IMR-90 (cell line): ENCODE measurements around the gene LRIG1. TPM values are rescaled to one million over a fixed set of nuclear protein-coding genes. Genes with fewer than 3 reads are reported as not detected.

Experiments used
- ATAC-seq: fragments of 200-7000 bp; cut with Tn5 transposase; 2 replicates; pipeline ENCODE4 v1.9.1; 2020; ENCODE audit warnings: low read depth, mild to moderate bottlenecking, moderate library complexity
- BruUV-seq: library from RNA; stranded (reverse); fragments of 400-500 nt; replicated peaks from 2 replicates; lab custom pipeline; 2021; lab: Mats Ljungman, UMichigan
- CTCF ChIA-PET: fragments of 300-600 bp; formaldehyde crosslinking; extraction: SDS; loops from one replicate; lab custom pipeline; 2021; ENCODE audit warnings: antibody characterized with exemption; lab: Yijun Ruan, JAX
- POLR2A ChIA-PET: fragments of 300-600 bp; sonication (Branson Sonifier 250); formaldehyde crosslinking; loops from one replicate; lab custom pipeline; 2022; ENCODE audit warnings: antibody characterized with exemption; ENCODE audit not compliant: unreplicated experiment; lab: Charles Lee
- DNase-seq: peaks from one replicate; pipeline ENCODE4 v3.0.0; 2013
- H2AFZ ChIP-seq: replicated peaks from 2 replicates; pipeline ENCODE3; 2013; ENCODE audit warnings: low read length, mild to moderate bottlenecking; ENCODE audit not compliant: poor library complexity
- H2AK5ac ChIP-seq: 2 replicates; pipeline ENCODE4 v1.6.1; 2013; ENCODE audit warnings: low read depth, low read length, inconsistent platforms
- H2AK9ac ChIP-seq: replicated peaks from 2 replicates; pipeline ENCODE3; 2013; ENCODE audit warnings: mild to moderate bottlenecking, low read depth, low read length, moderate library complexity; ENCODE audit not compliant: poor library complexity
- H2BK120ac ChIP-seq: 2 replicates; pipeline ENCODE4 v1.6.1; 2013; ENCODE audit warnings: low read depth, low read length, inconsistent platforms
- H2BK15ac ChIP-seq: 3 replicates; pipeline ENCODE4 v1.6.1; 2013; ENCODE audit warnings: low read depth, low read length, inconsistent platforms
- H2BK20ac ChIP-seq: 2 replicates; pipeline ENCODE4 v1.6.1; 2013; ENCODE audit warnings: low read depth, mild to moderate bottlenecking, inconsistent platforms, low read length, moderate library complexity
- H2BK5ac ChIP-seq: 2 replicates; pipeline ENCODE4 v1.6.1; 2013; ENCODE audit warnings: mild to moderate bottlenecking, low read depth, low read length, inconsistent platforms; ENCODE audit not compliant: poor library complexity, severe bottlenecking
- H3K14ac ChIP-seq: replicated peaks from 2 replicates; pipeline ENCODE4 v1.6.1; 2013; ENCODE audit warnings: low read depth, low read length, inconsistent platforms
- H3K18ac ChIP-seq: 2 replicates; pipeline ENCODE4 v1.6.1; 2013; ENCODE audit warnings: low read depth, low read length, control low read depth
- H3K23ac ChIP-seq: 2 replicates; pipeline ENCODE4 v1.6.1; 2013; ENCODE audit warnings: low read depth, low read length, inconsistent platforms
- H3K27ac ChIP-seq: 2 replicates; pipeline ENCODE4 v1.5.1; 2013; ENCODE audit warnings: mild to moderate bottlenecking, control low read depth, low read length; ENCODE audit not compliant: insufficient read depth
- H3K27me3 ChIP-seq: 2 replicates; pipeline ENCODE4 v1.6.1; 2013; ENCODE audit warnings: low read length; ENCODE audit not compliant: control insufficient read depth, insufficient read depth
- H3K36me3 ChIP-seq: 2 replicates; pipeline ENCODE4 v1.6.1; 2013; ENCODE audit warnings: low read length, mixed read lengths; ENCODE audit not compliant: control insufficient read depth, insufficient read depth
- H3K4ac ChIP-seq: 2 replicates; pipeline ENCODE4 v1.6.1; 2013; ENCODE audit warnings: low read depth, low read length, inconsistent platforms
- H3K4me1 ChIP-seq: 2 replicates; pipeline ENCODE4 v1.6.1; 2013; ENCODE audit warnings: low read length, mixed read lengths; ENCODE audit not compliant: control insufficient read depth, insufficient read depth
- H3K4me2 ChIP-seq: 2 replicates; pipeline ENCODE4 v1.6.1; 2013; ENCODE audit warnings: low read depth, mild to moderate bottlenecking, control low read depth, low read length, moderate library complexity
- H3K4me3 ChIP-seq: 2 replicates; pipeline ENCODE4 v1.5.1; 2013; ENCODE audit warnings: low read depth, mild to moderate bottlenecking, control low read depth, low read length, moderate library complexity; ENCODE audit not compliant: insufficient read depth
- H3K56ac ChIP-seq: 2 replicates; pipeline ENCODE4 v1.6.1; 2013; ENCODE audit warnings: low read length, inconsistent platforms; ENCODE audit not compliant: insufficient read depth; ENCODE audit errors: extremely low read depth
- H3K79me1 ChIP-seq, 2 experiments: 2 replicates each; pipeline ENCODE4 v1.6.1; 2013; ENCODE audit warnings: low read length in 2 of 2, inconsistent platforms in 1 of 2, low read depth in 1 of 2
- H3K9ac ChIP-seq: 2 replicates; pipeline ENCODE4 v1.6.1; 2013; ENCODE audit warnings: low read depth, low read length, control low read depth
- H3K9me1 ChIP-seq: 2 replicates; pipeline ENCODE4 v1.6.1; 2013; ENCODE audit warnings: low read length, inconsistent platforms; ENCODE audit not compliant: insufficient read depth
- H3K9me3 ChIP-seq: 2 replicates; pipeline ENCODE4 v1.6.1; 2013; ENCODE audit warnings: low read length; ENCODE audit not compliant: control insufficient read depth, insufficient read depth
- H4K20me1 ChIP-seq: 2 replicates; pipeline ENCODE4 v1.6.1; 2013; ENCODE audit warnings: low read length, inconsistent platforms; ENCODE audit not compliant: insufficient read depth
- H4K5ac ChIP-seq: 2 replicates; pipeline ENCODE4 v1.6.1; 2013; ENCODE audit warnings: mild to moderate bottlenecking, low read depth, low read length, control low read depth
- H4K8ac ChIP-seq, 2 experiments: 2 replicates each; pipeline ENCODE4 v1.6.1; 2013; ENCODE audit warnings: low read depth in 2 of 2, low read length in 2 of 2, control low read depth in 1 of 2, inconsistent platforms in 1 of 2
- H4K91ac ChIP-seq: 2 replicates; pipeline ENCODE4 v1.6.1; 2013; ENCODE audit warnings: low read depth, low read length, inconsistent platforms; ENCODE audit not compliant: insufficient read depth
- CEBPB ChIP-seq: IDR thresholded peaks from 2 replicates; pipeline ENCODE4 v1.6.1; 2012; ENCODE audit warnings: low read depth, low read length, improper control_type of control experiment
- MAFK ChIP-seq: IDR thresholded peaks from 2 replicates; pipeline ENCODE4 v1.6.1; 2012; ENCODE audit warnings: low read depth, low read length, improper control_type of control experiment
- NFE2L2 ChIP-seq: fragments of 150-350 bp; IDR thresholded peaks from 2 replicates; pipeline ENCODE4 v1.6.1; 2016; ENCODE audit warnings: low read depth, mild to moderate bottlenecking, low read length
- RFX5 ChIP-seq: IDR thresholded peaks from 2 replicates; pipeline ENCODE4 v1.8.0; 2012; ENCODE audit warnings: low read depth, mild to moderate bottlenecking, low read length, moderate library complexity
- WGBS, 2 experiments: methylation state at CpG; one replicate each; pipeline versions ENCODE4 v1.1.5 to v1.1.7; 2013; ENCODE audit warnings: missing lambda C conversion rate in 2 of 2; ENCODE audit not compliant: insufficient read length in 1 of 2; ENCODE audit errors: extremely low coverage in 2 of 2; 5-methylcytosine and 5-hydroxymethylcytosine counted together
- dilution Hi-C: fragments of 300-500 bp; cut with HindIII; formaldehyde crosslinking; loops from one replicate; pipeline ENCODE4 v1.14.3; 2018; ENCODE audit warnings: low sequenced_read_pairs; ENCODE audit not compliant: unreplicated experiment
- in situ Hi-C: fragments of 300-500 bp; cut with MboI; formaldehyde crosslinking; loops from 3 replicates; pipeline ENCODE4 v1.14.3; 2019; ENCODE audit warnings: low sequenced_read_pairs, inconsistent platforms, mixed read lengths
- intact Hi-C: fragments of 100-400 bp; cut with micrococcal nuclease; formaldehyde crosslinking; loops from 2 replicates; pipeline ENCODE4 v1.10.0; 2022
- polyA plus RNA-seq, 3 experiments: library from polyadenylated mRNA; depleted of rRNA; stranded (reverse); fragments of >200 nt; gene quantifications; 2 replicates each; pipeline ENCODE4 v1.2.3, GENCODE V29; 2012; ENCODE audit warnings: low replicate concordance in 1 of 3
- total RNA-seq: library from RNA; depleted of rRNA; stranded (reverse); fragments of >200 nt; gene quantifications from 2 replicates; pipeline ENCODE4 v1.2.3, GENCODE V29; 2012

LRIG1 gene
- total and polyA plus RNA-seq, 2 of the 4 experiments (the other 2 are of a cell fraction): 62.8 to 87.8 TPM

- H3K4me1 ChIP-seq: peaks cover 6% of the 10 kb centered on the region
- BruUV-seq: no TSS peak
- dilution Hi-C loops: no loop called here
Measured at GRCh38 chr3:66386011-66386924, 114.6 kb downstream of the LRIG1 start.

More at GRCh38 chr3:66386011-66386924, 114.6 kb downstream of the LRIG1 start:
- no peak overlapping the region for H3K27ac ChIP-seq
- TF ChIP-seq NFE2L2 (no peak), RFX5 (no peak), MAFK (no peak), CEBPB (no peak)
- no peak overlapping the region for H4K8ac ChIP-seq
- peaks cover 3% of the 10 kb centered on the region; the same call in 1 of the 2 replicates for H3K9me3 ChIP-seq
- no peak overlapping the region for H3K18ac ChIP-seq
- no peak overlapping the region for H3K9ac ChIP-seq
- no peak overlapping the region for H3K4me2 ChIP-seq
- ChIA-PET POLR2A (no interaction called here), CTCF (interaction anchor here (0.9 to 1.2 kb wide), 3 partner anchors 8 to 22 kb away, joined by 3 to 4 read pairs (median 3); no protein-coding TSS in a partner anchor)
- H2AFZ ChIP-seq: no peak overlapping the region
- no peak overlapping the region for H2AK9ac ChIP-seq
- 90% methylated on average over 2 of the region's 12 CpGs; no CpG with 5 or more reads in 1 of the 2 experiments for WGBS, 2 experiments
- H2BK5ac ChIP-seq: no peak overlapping the region
- no peak overlapping the region for H4K5ac ChIP-seq
- H3K14ac ChIP-seq: no peak overlapping the region
- H2BK120ac ChIP-seq: no peak overlapping the region
- intact Hi-C loops: no loop called here
- no peak overlapping the region for H3K4ac ChIP-seq
- peaks cover 0 to 15% of the 10 kb centered on the region in 2 experiments; a peak in 2 of 4 replicates for H3K79me1 ChIP-seq
- H2BK15ac ChIP-seq: no peak overlapping the region
- no peak overlapping the region for H4K91ac ChIP-seq
- no peak overlapping the region for H3K23ac ChIP-seq
- peaks cover 5% of the 10 kb centered on the region; the same call in 1 of the 2 replicates for H3K9me1 ChIP-seq
- DNase-seq: no peak
- H4K20me1 ChIP-seq: peaks cover 6% of the 10 kb centered on the region; the same call in 1 of the 2 replicates
- no peak overlapping the region for H2BK20ac ChIP-seq
- in situ Hi-C loops: no loop called here
- H3K56ac ChIP-seq: no peak overlapping the region
- peaks cover 50% of the 10 kb centered on the region for H3K36me3 ChIP-seq
- H3K4me3 ChIP-seq: no peak overlapping the region
- no peaks in the 10 kb centered on the region for H3K27me3 ChIP-seq
- H2AK5ac ChIP-seq: peak overlapping the region; percentile 13; the same call in 1 of the 2 replicates
- ATAC-seq: peak; percentile 8; the same call in 1 of the 2 replicates
